Pancreas (tissue), 10 donors: Measurements from ENCODE around the gene TAX1BP3. TPM values are rescaled to one million over a fixed set of nuclear protein-coding genes. Genes with fewer than 3 reads are reported as not detected.
"Not testable (repeated sequence)": the region's sequence is repeated elsewhere in the genome, so short reads cannot be mapped to it uniquely, and the experiment has no call there.

Source experiments
- ATAC-seq, 4 donors: fragments of 200-7000 bp; cut with Tn5 transposase; one replicate each; pipeline versions ENCODE4 v1.8.0 to v1.9.1; 2020; ENCODE audit warnings: mild to moderate bottlenecking in 4 of 4, moderate library complexity in 4 of 4
- DNase-seq, 6 donors: peaks; one replicate each; pipeline ENCODE4 v3.0.0-alpha.2; 2020
- FAIRE-seq: peaks from 2 replicates; lab custom pipeline; 2012; peaks lifted over from hg19 to GRCh38; lab: Jason Lieb, UNC
- H3K27ac ChIP-seq, 4 donors: fragments of 200-600 bp; sonication (generic); 1 replicate in 3 of 4; 2 replicates in 1 of 4; pipeline versions ENCODE4 v1.5.0 to v1.8.0; 2020
- H3K27me3 ChIP-seq, 4 donors: fragments of 200-600 bp; one replicate each; pipeline ENCODE4 v1.8.0; 2021
- H3K36me3 ChIP-seq, 3 donors: fragments of 200-600 bp; sonication (generic) in 1 of 3; one replicate each; pipeline versions ENCODE4 v1.5.0 to v1.8.0; 2020 to 2021
- H3K4me1 ChIP-seq, 3 donors: fragments of 200-600 bp; one replicate each; pipeline ENCODE4 v1.8.0; 2021
- H3K4me3 ChIP-seq, 4 donors: fragments of 200-600 bp; sonication (generic) in 2 of 4; one replicate each; pipeline versions ENCODE4 v1.5.0 to v1.8.0; 2020 to 2021
- H3K9me3 ChIP-seq, 4 donors: fragments of 200-600 bp; one replicate each; pipeline ENCODE4 v1.8.0; 2021
- WGBS, 2 donors: extraction: QIAGEN DNeasy Blood & Tissue Kit; methylation state at CpG; one replicate each; pipeline ENCODE4 v1.1.7; 2013; 5-methylcytosine and 5-hydroxymethylcytosine counted together
- intact Hi-C, 3 donors: fragments of 100-400 bp; cut with DNase I; formaldehyde crosslinking; loops; one replicate each; pipeline versions ENCODE4 v1.11.1 to v1.14.2; 2022
- polyA plus RNA-seq, 2 donors: library from polyadenylated mRNA; stranded (reverse); fragments of 200-250 nt; gene quantifications; one replicate each; pipeline ENCODE4 v1.2.3, GENCODE V29; 2013
- total RNA-seq, 6 donors: library from RNA; stranded (reverse); fragmentation: NEBNext Ultra II Directional in 4 of 6; extraction: Animal tissue kit (Norgen Biotek cat#: 25700) in 4 of 6; gene quantifications; one replicate each; pipeline versions ENCODE4 v1.2.1 to v1.2.4, GENCODE V29; 2021 to 2023
- TF ChIP-seq, protein P1 (sequence below), 4 donors: fragments of 200-600 bp; sonication (generic) in 3 of 4; IDR thresholded peaks; one replicate each; pipeline versions ENCODE4 v1.5.0 to v1.8.0; 2021; ENCODE audit warnings: antibody characterized with exemption in 4 of 4
- donor health status: healthy with polysubstance abuse.
- donor health status: DM: no; HTN: no; CAD: no; lungs with moderate emphysema.
- donor health status: DM: no; HTN: no; CAD: no.
- donor health status: control.
- donor health status: control.
- donor health status: Bipolar disorder and iron deficiency.
- donor health status: DM: yes; HTN: yes; CAD: no.
- donor health status: DM: no; HTN: no; CAD: no.
- donor health status: DM: no; HTN: no; CAD: no.
- donor health status: DM: yes; HTN: yes; CAD: no.

TAX1BP3 gene
- total and polyA plus RNA-seq, 8 donors, result 31.4 to 80.6 (median 47.6) TPM

GRCh38 chr17:3708366-3708765, 40.0 kb upstream of the TAX1BP3 start:
- DNase-seq (no peak), FAIRE-seq (no peak), ATAC-seq (no peak)
- Histone ChIP-seq H3K27me3 (no peaks in the 10 kb centered on the region), H3K27ac (no peak overlapping the region), H3K4me1 (no peaks in the 10 kb centered on the region), H3K9me3 (no peaks in the 10 kb centered on the region), H3K4me3 (no peak overlapping the region), H3K36me3 (no peaks in the 10 kb centered on the region)
- intact Hi-C loops, result no loop called here
- TF ChIP-seq, protein P1, sequence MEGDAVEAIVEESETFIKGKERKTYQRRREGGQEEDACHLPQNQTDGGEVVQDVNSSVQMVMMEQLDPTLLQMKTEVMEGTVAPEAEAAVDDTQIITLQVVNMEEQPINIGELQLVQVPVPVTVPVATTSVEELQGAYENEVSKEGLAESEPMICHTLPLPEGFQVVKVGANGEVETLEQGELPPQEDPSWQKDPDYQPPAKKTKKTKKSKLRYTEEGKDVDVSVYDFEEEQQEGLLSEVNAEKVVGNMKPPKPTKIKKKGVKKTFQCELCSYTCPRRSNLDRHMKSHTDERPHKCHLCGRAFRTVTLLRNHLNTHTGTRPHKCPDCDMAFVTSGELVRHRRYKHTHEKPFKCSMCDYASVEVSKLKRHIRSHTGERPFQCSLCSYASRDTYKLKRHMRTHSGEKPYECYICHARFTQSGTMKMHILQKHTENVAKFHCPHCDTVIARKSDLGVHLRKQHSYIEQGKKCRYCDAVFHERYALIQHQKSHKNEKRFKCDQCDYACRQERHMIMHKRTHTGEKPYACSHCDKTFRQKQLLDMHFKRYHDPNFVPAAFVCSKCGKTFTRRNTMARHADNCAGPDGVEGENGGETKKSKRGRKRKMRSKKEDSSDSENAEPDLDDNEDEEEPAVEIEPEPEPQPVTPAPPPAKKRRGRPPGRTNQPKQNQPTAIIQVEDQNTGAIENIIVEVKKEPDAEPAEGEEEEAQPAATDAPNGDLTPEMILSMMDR (IDR thresholded peaks at IDR 0.05), result no peak
- WGBS, 2 donors, result 57 to 59% methylated on average over 3 of the region's 3 CpGs

DNA sequence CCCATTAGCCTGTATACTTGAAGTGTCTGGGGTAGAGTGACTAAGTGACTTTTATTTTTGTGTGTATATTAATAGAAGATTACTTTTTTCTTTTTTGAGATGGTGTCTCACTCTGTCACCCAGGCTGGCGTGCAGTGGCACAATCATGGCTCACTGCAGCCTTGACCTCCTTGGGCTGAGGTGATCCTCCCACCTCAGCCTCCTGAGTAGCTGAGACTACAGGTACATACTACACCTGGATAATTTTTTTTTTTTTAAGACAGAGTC, 37.3 kb upstream of the TAX1BP3 start:
- ATAC-seq, H3K4me1 ChIP-seq, H3K36me3 ChIP-seq, H3K9me3 ChIP-seq, FAIRE-seq, H3K27me3 ChIP-seq, intact Hi-C loops, DNase-seq, H3K4me3 ChIP-seq, H3K27ac ChIP-seq: not testable (repeated sequence)
- WGBS, 2 donors, result 100% methylated on average over 1 of the region's 1 CpG

GRCh38 chr17:3704931-3705717, 36.7 kb upstream of the TAX1BP3 start:
- 60 to 67% methylated on average over 20 of the region's 20 CpGs for WGBS, 2 donors
- H3K36me3 ChIP-seq, result no peaks in the 10 kb centered on the region
- TF ChIP-seq, protein P1 (IDR thresholded peaks at IDR 0.05), result no peak
- H3K27ac ChIP-seq, result no peak overlapping the region
- no peak for ATAC-seq
- no peak for DNase-seq
- no peaks in the 10 kb centered on the region for H3K9me3 ChIP-seq
- intact Hi-C loops, result no loop called here
- FAIRE-seq, result no peak
- H3K4me3 ChIP-seq, result no peak overlapping the region
- H3K27me3 ChIP-seq, result no peaks in the 10 kb centered on the region
- no peaks in the 10 kb centered on the region for H3K4me1 ChIP-seq

GRCh38 chr17:3702041-3702539, 33.7 kb upstream of the TAX1BP3 start:
- DNase-seq, H3K4me3 ChIP-seq, H3K27ac ChIP-seq, H3K4me1 ChIP-seq, H3K9me3 ChIP-seq, ATAC-seq, FAIRE-seq, intact Hi-C loops, H3K36me3 ChIP-seq, H3K27me3 ChIP-seq: not testable (repeated sequence)
- WGBS, 2 donors, result 80 to 82% methylated on average over 7 of the region's 7 CpGs

- DNase-seq, result no peak
Measured at GRCh38 chr17:3699951-3700350, 31.6 kb upstream of the TAX1BP3 start.

More at GRCh38 chr17:3699951-3700350, 31.6 kb upstream of the TAX1BP3 start:
- intact Hi-C loops, result no loop called here
- Histone ChIP-seq H3K36me3 (no peaks in the 10 kb centered on the region), H3K27ac (no peak overlapping the region), H3K27me3 (no peaks in the 10 kb centered on the region), H3K4me3 (no peak overlapping the region), H3K4me1 (no peaks in the 10 kb centered on the region), H3K9me3 (no peaks in the 10 kb centered on the region)
- TF ChIP-seq, protein P1 (IDR thresholded peaks at IDR 0.05), result no peak
- no peak for FAIRE-seq
- 80 to 88% methylated on average over 4 of the region's 4 CpGs for WGBS, 2 donors
- no peak for ATAC-seq
